Measurements from ENCODE around the gene AANAT. TPM values are rescaled to one million over a fixed set of nuclear protein-coding genes. Genes with fewer than 3 reads are reported as not detected.

AANAT gene
- total RNA-seq, 1 experiment from 2014 or later = not detected

GRCh38 chr17:76459674-76460073 lies 7.7 kb upstream of the AANAT start:
- intact Hi-C loops (cut with micrococcal nuclease; ENCODE audit: unreplicated experiment) = no loop called here
- no peak for DNase-seq
- Mint-ChIP-seq H3K4me3 (ENCODE audit: low read depth, unreplicated experiment) (no peak overlapping the region), H3K36me3 (ENCODE audit: insufficient read depth, unreplicated experiment) (no peaks in the 10 kb centered on the region), H3K27ac (ENCODE audit: unreplicated experiment) (no peak overlapping the region), H3K9me3 (ENCODE audit: low read depth, unreplicated experiment) (no peaks in the 10 kb centered on the region), H3K27me3 (ENCODE audit: unreplicated experiment) (no peaks in the 10 kb centered on the region), H3K4me1 (ENCODE audit: low read depth, unreplicated experiment) (no peaks in the 10 kb centered on the region)
- CTCF ChIA-PET = interaction anchor here (1.4 to 2.5 kb wide), 3 partner anchors 36 to 51 kb away, joined by 5 to 22 read pairs (median 6); no protein-coding TSS in a partner anchor
- TF ChIP-seq CTCF (IDR thresholded peaks at IDR 0.05; ENCODE audit: unreplicated experiment) = no peak
- BruUV-seq (replicated peaks) = no TSS peak

GRCh38 chr17:76461765-76462555 lies 5.4 kb upstream of the AANAT start:
- CTCF ChIA-PET = interaction anchor here (0.5 kb wide), 1 partner anchor 44 kb away, joined by 6 read pairs; no protein-coding TSS in a partner anchor
- DNase-seq = no peak
- intact Hi-C loops (cut with micrococcal nuclease; ENCODE audit: unreplicated experiment) = no loop called here
- H3K27me3 Mint-ChIP-seq (ENCODE audit: unreplicated experiment) = no peaks in the 10 kb centered on the region
- H3K9me3 Mint-ChIP-seq (ENCODE audit: low read depth, unreplicated experiment) = no peaks in the 10 kb centered on the region
- no peak overlapping the region for H3K4me3 Mint-ChIP-seq (ENCODE audit: low read depth, unreplicated experiment)
- H3K4me1 Mint-ChIP-seq (ENCODE audit: low read depth, unreplicated experiment) = no peaks in the 10 kb centered on the region
- no peak for TF ChIP-seq CTCF (IDR thresholded peaks at IDR 0.05; ENCODE audit: unreplicated experiment)
- H3K36me3 Mint-ChIP-seq (ENCODE audit: insufficient read depth, unreplicated experiment) = no peaks in the 10 kb centered on the region
- no peak overlapping the region for H3K27ac Mint-ChIP-seq (ENCODE audit: unreplicated experiment)
- BruUV-seq (replicated peaks) = no TSS peak

GRCh38 chr17:76462556-76463290 lies 4.7 kb upstream of the AANAT start:
- Mint-ChIP-seq H3K27me3 (ENCODE audit: unreplicated experiment) (no peaks in the 10 kb centered on the region), H3K9me3 (ENCODE audit: low read depth, unreplicated experiment) (no peaks in the 10 kb centered on the region), H3K4me1 (ENCODE audit: low read depth, unreplicated experiment) (no peaks in the 10 kb centered on the region), H3K27ac (ENCODE audit: unreplicated experiment) (no peak overlapping the region), H3K36me3 (ENCODE audit: insufficient read depth, unreplicated experiment) (no peaks in the 10 kb centered on the region), H3K4me3 (ENCODE audit: low read depth, unreplicated experiment) (no peak overlapping the region)
- no peak for DNase-seq
- intact Hi-C loops (cut with micrococcal nuclease; ENCODE audit: unreplicated experiment) = no loop called here
- BruUV-seq (replicated peaks) = no TSS peak
- no peak for TF ChIP-seq CTCF (IDR thresholded peaks at IDR 0.05; ENCODE audit: unreplicated experiment)
- CTCF ChIA-PET = interaction anchor here (0.5 to 0.7 kb wide), 3 partner anchors 31 to 238 kb away, joined by 5 to 7 read pairs (median 6); no protein-coding TSS in a partner anchor

GRCh38 chr17:76466775-76467130 lies 650 bp upstream of the AANAT start:
- BruUV-seq (replicated peaks) = no TSS peak

More at GRCh38 chr17:76466775-76467130, 650 bp upstream of the AANAT start:
- no peak for DNase-seq
- no peaks in the 10 kb centered on the region for H3K9me3 Mint-ChIP-seq (ENCODE audit: low read depth, unreplicated experiment)
- H3K27me3 Mint-ChIP-seq (ENCODE audit: unreplicated experiment) = no peaks in the 10 kb centered on the region
- CTCF ChIA-PET = interaction anchor here (1.4 kb wide), 1 partner anchor 8 kb away, joined by 3 read pairs; no protein-coding TSS in a partner anchor
- intact Hi-C loops (cut with micrococcal nuclease; ENCODE audit: unreplicated experiment) = loop anchor here (1.0 kb wide), 1 partner anchor 40 kb away; no protein-coding TSS in a partner anchor
- no peaks in the 10 kb centered on the region for H3K4me1 Mint-ChIP-seq (ENCODE audit: low read depth, unreplicated experiment)
- H3K36me3 Mint-ChIP-seq (ENCODE audit: insufficient read depth, unreplicated experiment) = peaks cover 10% of the 10 kb centered on the region
- TF ChIP-seq CTCF (IDR thresholded peaks at IDR 0.05; ENCODE audit: unreplicated experiment) = no peak
- H3K4me3 Mint-ChIP-seq (ENCODE audit: low read depth, unreplicated experiment) = no peak overlapping the region
- no peak overlapping the region for H3K27ac Mint-ChIP-seq (ENCODE audit: unreplicated experiment)
